GM12873 (cell line): Measurements from ENCODE around the gene FOXP1.

Experiments
- CTCF ChIP-seq: IDR thresholded peaks from 2 replicates; pipeline ENCODE4 v1.5.1; 2012; ENCODE audit warnings: low read depth, mild to moderate bottlenecking, moderate library complexity, low read length, control low read depth; ENCODE audit not compliant: insufficient read depth; ENCODE audit errors: missing control alignments

The FOXP1 gene

GRCh38 chr3:71237672-71238071, 345.9 kb downstream of the FOXP1 start:
- no peak for TF ChIP-seq CTCF

- TF ChIP-seq CTCF = no peak
These were observed 347.7 kb downstream of the FOXP1 start for GRCh38 chr3:71235846-71236245.

GRCh38 chr3:71232895-71233294, 350.6 kb downstream of the FOXP1 start:
- no peak for TF ChIP-seq CTCF

GRCh38 chr3:71232175-71232679, 351.3 kb downstream of the FOXP1 start:
- no peak for TF ChIP-seq CTCF

- no peak for TF ChIP-seq CTCF
These were observed 351.8 kb downstream of the FOXP1 start for GRCh38 chr3:71231680-71232079.

- TF ChIP-seq CTCF = no peak
These were observed 353.4 kb downstream of the FOXP1 start for GRCh38 chr3:71229905-71230657.

GRCh38 chr3:71228156-71228866, 355.2 kb downstream of the FOXP1 start:
- no peak for TF ChIP-seq CTCF
